Measurements from ENCODE around the gene PNLIPRP1. TPM values are rescaled to one million over a fixed set of nuclear protein-coding genes. Genes with fewer than 3 reads are reported as not detected.

Gene PNLIPRP1
- total RNA-seq, 2 experiments from 2014 or later, result not detected

- intact Hi-C loops (cut with micrococcal nuclease; ENCODE audit: unreplicated experiment), result no loop called here
- CTCF ChIA-PET (ENCODE audit: unreplicated experiment), result no interaction called here
- H3K79me2 ChIP-seq (ENCODE audit: insufficient read depth, low read depth, low read length), result no peaks in the 10 kb centered on the region
- no TSS peak for BruUV-seq (replicated peaks)
- POLR2A ChIA-PET, result no interaction called here
- no peak overlapping the region for H3K27ac ChIP-seq (ENCODE audit: low read depth, low read length, poor library complexity, severe bottlenecking)
- no peak overlapping the region for H2AFZ ChIP-seq (ENCODE audit: low read length)
- TF ChIP-seq CTCF (conservative IDR thresholded peaks at IDR 0.05; ENCODE audit: low read length) (no peak), EZH2phosphoT487 (IDR thresholded peaks at IDR 0.05; ENCODE audit: borderline replicate concordance, low read depth, low read length) (no peak)
- H3K9me3 ChIP-seq (ENCODE audit: low read length), result no peaks in the 10 kb centered on the region
- no peak overlapping the region for H3K4me3 ChIP-seq (ENCODE audit: low read depth, low read length, poor library complexity, severe bottlenecking)
- no peaks in the 10 kb centered on the region for H3K9me2 ChIP-seq (ENCODE audit: insufficient read depth, low read length)
- H3K4me2 ChIP-seq (ENCODE audit: low read length), result no peak overlapping the region
- no peaks in the 10 kb centered on the region for H4K20me1 ChIP-seq (ENCODE audit: insufficient read depth, low read length)
- no peak for DNase-seq (ENCODE audit: low spot score)
- no peaks in the 10 kb centered on the region for H3K4me1 ChIP-seq (ENCODE audit: insufficient read depth, low read length, poor library complexity, severe bottlenecking)
- no peaks in the 10 kb centered on the region for H3K36me3 ChIP-seq (ENCODE audit: insufficient read depth, low read length)
Measured at GRCh38 chr10:116594525-116595035, 3.8 kb downstream of the PNLIPRP1 start.

GRCh38 chr10:116596062-116596461 is 5.3 kb downstream of the PNLIPRP1 start:
- POLR2A ChIA-PET, result no interaction called here

GRCh38 chr10:116597543-116597942 is 6.8 kb downstream of the PNLIPRP1 start:
- H3K4me1 ChIP-seq (ENCODE audit: insufficient read depth, low read length, poor library complexity, severe bottlenecking), result no peaks in the 10 kb centered on the region
- no peak for TF ChIP-seq EZH2phosphoT487 (IDR thresholded peaks at IDR 0.05; ENCODE audit: borderline replicate concordance, low read depth, low read length)
- TF ChIP-seq CTCF (conservative IDR thresholded peaks at IDR 0.05; ENCODE audit: low read length), result no peak
- H3K4me3 ChIP-seq (ENCODE audit: low read depth, low read length, poor library complexity, severe bottlenecking), result no peak overlapping the region
- no peak overlapping the region for H2AFZ ChIP-seq (ENCODE audit: low read length)
- H4K20me1 ChIP-seq (ENCODE audit: insufficient read depth, low read length), result no peaks in the 10 kb centered on the region
- no peaks in the 10 kb centered on the region for H3K9me3 ChIP-seq (ENCODE audit: low read length)
- H3K36me3 ChIP-seq (ENCODE audit: insufficient read depth, low read length), result no peaks in the 10 kb centered on the region
- H3K27ac ChIP-seq (ENCODE audit: low read depth, low read length, poor library complexity, severe bottlenecking), result no peak overlapping the region
- no TSS peak for BruUV-seq (replicated peaks)
- H3K9me2 ChIP-seq (ENCODE audit: insufficient read depth, low read length), result no peaks in the 10 kb centered on the region
- DNase-seq (ENCODE audit: low spot score), result no peak
- ChIA-PET CTCF (ENCODE audit: unreplicated experiment) (no interaction called here), POLR2A (no interaction called here)
- H3K79me2 ChIP-seq (ENCODE audit: insufficient read depth, low read depth, low read length), result no peaks in the 10 kb centered on the region
- intact Hi-C loops (cut with micrococcal nuclease; ENCODE audit: unreplicated experiment), result no loop called here
- H3K4me2 ChIP-seq (ENCODE audit: low read length), result no peak overlapping the region

More at GRCh38 chr10:116596062-116596461, 5.3 kb downstream of the PNLIPRP1 start:
- TF ChIP-seq CTCF (conservative IDR thresholded peaks at IDR 0.05; ENCODE audit: low read length), result no peak
- Histone ChIP-seq H3K4me1 (ENCODE audit: insufficient read depth, low read length, poor library complexity, severe bottlenecking) (no peaks in the 10 kb centered on the region), H3K9me2 (ENCODE audit: insufficient read depth, low read length) (no peaks in the 10 kb centered on the region), H3K36me3 (ENCODE audit: insufficient read depth, low read length) (no peaks in the 10 kb centered on the region), H2AFZ (ENCODE audit: low read length) (no peak overlapping the region), H3K4me3 (ENCODE audit: low read depth, low read length, poor library complexity, severe bottlenecking) (no peak overlapping the region), H3K9me3 (ENCODE audit: low read length) (no peaks in the 10 kb centered on the region), H4K20me1 (ENCODE audit: insufficient read depth, low read length) (no peaks in the 10 kb centered on the region), H3K27ac (ENCODE audit: low read depth, low read length, poor library complexity, severe bottlenecking) (no peak overlapping the region), H3K79me2 (ENCODE audit: insufficient read depth, low read depth, low read length) (no peaks in the 10 kb centered on the region), H3K4me2 (ENCODE audit: low read length) (no peak overlapping the region)
- no TSS peak for BruUV-seq (replicated peaks)
- DNase-seq (ENCODE audit: low spot score), result no peak
- CTCF ChIA-PET (ENCODE audit: unreplicated experiment), result no interaction called here
- intact Hi-C loops (cut with micrococcal nuclease; ENCODE audit: unreplicated experiment), result no loop called here
